Fibroblast of mammary gland (primary cell): Measurements from ENCODE around the gene S100A7.

Experiments used
- DNase-seq: peaks from one replicate; pipeline ENCODE4 v3.0.0-alpha.2; 2010; ENCODE audit warnings: low read depth
- H3K4me3 ChIP-seq: 2 replicates; pipeline ENCODE4 v1.5.1; 2011; ENCODE audit warnings: low read depth, mild to moderate bottlenecking, low read length, moderate library complexity; ENCODE audit not compliant: control insufficient read depth
- TF ChIP-seq, protein P1 (sequence below): conservative IDR thresholded peaks from 2 replicates; pipeline ENCODE4 v1.5.1; 2011; ENCODE audit warnings: low read depth, low read length, inconsistent platforms; ENCODE audit not compliant: control insufficient read depth, insufficient read depth

Gene S100A7

DNA sequence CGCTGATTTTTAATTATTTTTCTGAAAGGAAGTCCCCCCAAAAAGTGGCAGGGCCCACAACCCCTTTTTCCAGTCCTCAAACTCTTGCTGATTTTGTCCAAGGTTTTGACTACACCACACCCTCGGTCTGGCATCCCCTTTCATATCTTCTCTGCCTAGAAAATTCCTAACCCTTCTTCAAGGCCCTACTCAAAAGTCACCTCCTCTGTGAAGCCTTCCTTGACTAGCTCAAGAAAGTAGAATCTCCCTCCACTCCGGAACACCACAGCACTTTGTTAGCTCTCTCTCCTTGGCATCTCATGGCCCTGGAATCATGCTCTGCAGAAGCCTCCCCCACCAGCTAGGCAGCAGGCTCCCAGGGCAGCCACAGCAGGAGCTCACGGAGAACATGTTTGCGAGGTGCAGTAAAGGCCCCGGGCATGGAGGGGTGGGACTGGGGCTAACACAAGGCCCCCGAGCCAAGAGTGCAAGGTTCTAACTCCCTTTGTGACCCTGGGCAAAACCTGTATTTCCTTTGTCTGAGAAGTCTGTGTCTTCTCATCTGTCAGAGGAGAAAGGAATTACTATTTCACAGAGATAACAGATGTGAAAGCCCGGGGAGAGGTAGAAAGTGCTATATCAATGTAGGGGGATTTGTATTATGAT, 17.7 kb upstream of the S100A7 start:
- no peak for DNase-seq
- TF ChIP-seq, protein P1, sequence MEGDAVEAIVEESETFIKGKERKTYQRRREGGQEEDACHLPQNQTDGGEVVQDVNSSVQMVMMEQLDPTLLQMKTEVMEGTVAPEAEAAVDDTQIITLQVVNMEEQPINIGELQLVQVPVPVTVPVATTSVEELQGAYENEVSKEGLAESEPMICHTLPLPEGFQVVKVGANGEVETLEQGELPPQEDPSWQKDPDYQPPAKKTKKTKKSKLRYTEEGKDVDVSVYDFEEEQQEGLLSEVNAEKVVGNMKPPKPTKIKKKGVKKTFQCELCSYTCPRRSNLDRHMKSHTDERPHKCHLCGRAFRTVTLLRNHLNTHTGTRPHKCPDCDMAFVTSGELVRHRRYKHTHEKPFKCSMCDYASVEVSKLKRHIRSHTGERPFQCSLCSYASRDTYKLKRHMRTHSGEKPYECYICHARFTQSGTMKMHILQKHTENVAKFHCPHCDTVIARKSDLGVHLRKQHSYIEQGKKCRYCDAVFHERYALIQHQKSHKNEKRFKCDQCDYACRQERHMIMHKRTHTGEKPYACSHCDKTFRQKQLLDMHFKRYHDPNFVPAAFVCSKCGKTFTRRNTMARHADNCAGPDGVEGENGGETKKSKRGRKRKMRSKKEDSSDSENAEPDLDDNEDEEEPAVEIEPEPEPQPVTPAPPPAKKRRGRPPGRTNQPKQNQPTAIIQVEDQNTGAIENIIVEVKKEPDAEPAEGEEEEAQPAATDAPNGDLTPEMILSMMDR, result no peak

DNA sequence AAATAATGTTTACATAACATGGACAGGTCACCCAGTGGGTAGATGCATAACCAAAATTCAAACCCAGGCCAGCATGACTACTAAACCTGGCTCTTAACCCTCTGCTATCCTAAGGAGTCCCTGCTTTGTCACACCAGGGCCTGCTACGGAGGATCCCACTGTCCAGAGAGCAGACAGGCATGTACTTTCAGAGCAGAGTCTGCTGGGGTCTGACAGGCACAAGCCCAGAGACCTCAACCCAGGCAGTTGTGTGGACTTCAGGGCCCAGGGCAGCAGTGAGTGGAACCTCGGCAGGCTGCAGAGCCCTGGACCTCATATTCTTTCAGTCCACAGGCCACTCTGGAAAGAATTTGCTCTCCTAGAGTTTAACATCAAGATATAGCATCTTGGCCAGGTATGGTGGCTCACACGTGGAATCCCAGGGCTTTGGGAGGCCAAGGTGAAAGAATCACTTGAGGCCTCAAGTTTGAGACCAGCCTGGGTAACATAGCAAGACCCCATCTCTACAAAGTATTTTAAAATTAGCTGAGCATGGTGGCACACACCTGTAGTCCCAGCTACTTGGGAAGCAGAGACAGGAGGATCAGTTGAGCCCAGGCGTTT, 16.1 kb upstream of the S100A7 start:
- TF ChIP-seq, protein P1, result no peak
- no peak overlapping the region for H3K4me3 ChIP-seq
- DNase-seq, result no peak

More for the DNA sequence above, 17.7 kb upstream of the S100A7 start:
- H3K4me3 ChIP-seq, result no peak overlapping the region

DNA sequence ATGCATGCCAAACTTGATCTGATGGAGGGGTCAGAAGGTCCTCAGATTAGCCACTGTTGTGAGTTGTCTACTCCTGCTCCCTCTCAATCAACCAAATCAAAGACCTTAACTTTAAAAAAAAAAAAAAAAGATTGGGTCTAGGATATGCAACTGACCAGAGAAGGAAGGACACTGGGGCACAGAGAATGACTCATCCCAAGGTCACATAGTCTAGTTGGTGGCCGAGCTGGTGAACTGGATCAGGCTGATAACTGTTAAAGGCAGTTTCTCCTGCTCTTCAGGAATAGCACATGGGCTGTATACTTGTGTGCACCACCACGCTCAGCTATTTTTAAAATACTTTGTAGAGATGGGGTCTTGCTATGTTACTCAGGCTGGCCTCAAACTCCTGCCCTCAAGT, 14.8 kb upstream of the S100A7 start:
- no peak for DNase-seq
- TF ChIP-seq, protein P1, result no peak
- no peak overlapping the region for H3K4me3 ChIP-seq

GRCh38 chr1:153474347-153474746, 13.9 kb upstream of the S100A7 start:
- H3K4me3 ChIP-seq, result no peak overlapping the region
- TF ChIP-seq, protein P1, result no peak
- peak; percentile 38 for DNase-seq

GRCh38 chr1:153470707-153471106, 10.3 kb upstream of the S100A7 start:
- TF ChIP-seq, protein P1, result no peak
- no peak for DNase-seq
- no peak overlapping the region for H3K4me3 ChIP-seq

- DNase-seq, result no peak
- H3K4me3 ChIP-seq, result no peak overlapping the region
- TF ChIP-seq, protein P1, result no peak
Measured at GRCh38 chr1:153466908-153467307, 6.5 kb upstream of the S100A7 start.
